ENCODE data around the gene NUP42.
"Not testable (repeated sequence)": the region's sequence is repeated elsewhere in the genome, so short reads cannot be mapped to it uniquely, and the experiment has no call there.

NUP42 gene

DNA sequence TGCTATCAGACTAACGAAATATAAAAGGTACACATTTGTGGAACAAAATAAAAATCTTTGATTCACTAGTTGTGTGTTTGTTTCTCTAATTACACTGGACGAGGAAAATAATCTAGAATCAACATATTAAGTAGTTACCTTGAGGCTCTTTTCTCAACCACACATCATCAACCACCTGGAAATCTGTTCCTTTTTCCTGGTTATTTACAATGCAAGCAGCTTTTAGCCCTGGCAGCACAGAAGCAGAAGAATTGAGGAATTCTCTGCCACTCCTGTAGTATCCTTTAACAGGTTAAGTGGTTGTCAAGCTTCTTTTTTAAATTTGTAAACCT, 23.7 kb downstream of the NUP42 start:
- DNase-seq: no peak

DNA sequence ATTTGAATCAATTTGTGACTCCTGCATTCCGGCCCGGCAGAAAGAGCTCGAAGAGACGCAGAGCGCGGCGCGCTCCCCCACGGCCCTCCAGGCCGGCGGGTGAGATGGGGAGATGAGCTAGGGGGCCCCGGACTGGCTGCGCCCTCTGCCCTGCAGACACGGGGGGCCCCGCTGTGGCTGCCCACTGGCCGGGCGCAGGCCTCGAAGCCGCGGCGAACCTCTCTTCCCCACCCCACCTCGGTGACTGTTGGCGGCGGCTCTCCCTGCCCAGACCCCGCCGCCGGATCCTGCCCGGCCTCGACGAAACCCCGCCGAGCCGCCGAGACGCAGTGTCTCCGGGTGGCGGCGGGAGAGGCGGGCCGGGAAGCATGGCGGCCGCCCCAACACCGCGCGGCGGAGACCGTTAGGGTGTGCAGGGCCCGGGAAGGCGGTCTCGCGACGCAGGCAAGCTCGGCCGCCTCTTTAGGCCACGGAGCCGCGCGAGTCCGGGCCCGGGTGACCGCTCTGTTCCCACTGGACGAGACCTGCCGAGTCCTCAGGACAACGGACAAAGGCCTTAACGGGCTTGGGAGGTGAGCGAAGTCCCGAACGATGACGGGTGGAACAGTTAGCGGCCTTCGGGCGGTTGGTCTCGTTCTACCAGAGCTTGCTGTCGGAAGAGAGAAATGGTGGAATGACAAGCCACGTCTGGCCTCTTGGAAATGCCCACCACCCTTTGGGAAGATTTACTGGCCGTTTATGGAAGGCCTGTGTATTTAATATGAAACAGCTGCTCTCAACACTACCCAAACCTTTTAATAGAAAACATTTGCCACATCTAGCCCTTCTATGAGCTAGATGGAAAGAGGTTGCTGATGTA, 24.3 kb downstream of the NUP42 start:
- DNase-seq: no peak

DNA sequence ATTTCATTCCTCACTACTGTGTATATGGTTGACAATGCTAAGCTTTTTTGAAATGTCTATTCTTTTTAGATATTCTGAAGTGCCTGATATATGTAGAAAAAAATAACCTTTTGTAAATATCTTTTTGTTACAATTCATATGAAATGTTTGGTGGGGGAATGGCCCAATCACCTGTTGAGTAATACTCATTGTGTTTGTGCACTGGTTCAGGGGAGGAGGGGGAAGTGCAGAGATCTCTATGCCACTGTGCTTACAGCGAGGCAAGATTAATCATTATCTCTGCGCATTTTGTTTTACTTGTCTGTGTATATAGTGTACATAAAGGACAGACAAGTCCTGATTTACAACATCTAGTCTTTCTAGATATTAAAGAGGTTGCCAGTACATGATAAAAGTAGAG, 25.2 kb downstream of the NUP42 start:
- DNase-seq: no peak

DNA sequence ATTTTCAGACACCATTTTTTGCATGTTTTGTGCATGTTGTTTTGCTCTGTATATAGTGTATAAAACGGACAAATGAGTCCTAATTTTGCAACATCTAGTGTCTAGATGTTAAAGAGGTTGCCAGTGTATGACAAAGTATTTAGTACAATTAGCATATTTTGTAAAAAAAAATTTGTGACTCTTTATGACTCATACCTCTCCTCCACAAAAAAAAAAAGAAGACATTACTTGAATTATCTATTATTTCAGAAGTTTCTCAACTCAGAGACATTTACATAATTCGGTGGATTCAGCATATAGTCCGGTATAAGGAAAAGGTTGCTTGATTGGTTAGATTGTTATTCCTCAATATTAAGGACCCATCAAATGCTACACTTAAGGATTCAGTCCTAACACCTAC, 26.0 kb downstream of the NUP42 start:
- DNase-seq: no peak

DNA sequence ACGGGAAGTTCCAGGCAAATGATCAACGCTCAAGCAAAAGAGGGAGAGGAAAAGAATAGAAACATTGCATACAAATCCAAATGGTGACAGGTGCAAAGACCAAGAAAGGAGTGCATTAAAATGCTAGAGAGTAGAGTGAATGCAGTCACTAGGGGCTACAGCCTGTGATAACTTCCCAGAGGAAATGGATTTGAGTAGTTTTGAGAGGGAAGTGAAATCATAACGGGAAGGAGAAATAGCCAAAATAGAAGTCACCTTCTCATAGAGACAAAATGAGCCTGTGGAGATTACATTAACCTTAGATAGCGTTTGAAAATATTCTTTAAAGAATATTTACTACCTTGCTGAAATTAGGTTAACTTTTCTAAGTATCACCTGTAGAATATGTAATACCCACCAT, 26.5 kb downstream of the NUP42 start:
- no peak for DNase-seq

DNA sequence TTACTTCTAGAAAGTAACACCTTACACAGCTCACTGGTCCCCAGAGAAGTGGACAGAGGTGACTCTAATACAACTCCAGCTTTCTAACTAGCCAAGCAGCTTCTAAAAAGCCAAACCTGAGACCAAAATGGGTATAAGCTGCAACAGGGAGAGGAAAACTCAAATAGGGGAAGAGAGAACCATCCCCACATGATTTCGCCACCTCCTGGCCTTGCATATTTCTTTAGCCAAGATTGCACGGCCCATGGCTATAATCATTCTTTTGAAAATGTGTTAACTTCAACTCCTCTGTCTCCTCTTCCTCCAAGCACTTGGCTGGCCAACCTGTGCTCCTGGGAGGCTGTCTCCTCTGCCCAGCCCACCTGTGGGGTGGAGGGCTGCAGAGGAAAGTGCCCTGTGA, 28.7 kb downstream of the NUP42 start:
- DNase-seq: no peak

DNA sequence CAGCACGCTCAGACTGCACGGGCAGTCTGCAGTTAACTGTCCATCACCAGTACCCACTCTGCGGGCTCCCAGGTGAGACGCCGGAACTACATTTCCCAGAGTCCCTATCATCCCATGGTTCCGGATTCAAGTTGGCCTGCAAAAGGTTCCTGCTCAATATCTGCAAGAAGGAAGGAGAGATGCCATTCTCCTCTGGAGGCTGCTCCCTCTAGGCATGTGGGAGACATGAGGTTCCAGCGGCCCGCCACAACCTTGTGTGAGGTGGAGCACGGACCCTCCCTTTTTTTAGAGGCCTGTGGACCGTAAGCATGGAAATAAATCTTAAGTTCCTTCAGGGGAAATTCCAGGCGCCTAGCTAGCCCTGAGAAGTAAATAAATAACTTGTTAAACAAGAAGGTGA, 29.7 kb downstream of the NUP42 start:
- no peak for DNase-seq

DNA sequence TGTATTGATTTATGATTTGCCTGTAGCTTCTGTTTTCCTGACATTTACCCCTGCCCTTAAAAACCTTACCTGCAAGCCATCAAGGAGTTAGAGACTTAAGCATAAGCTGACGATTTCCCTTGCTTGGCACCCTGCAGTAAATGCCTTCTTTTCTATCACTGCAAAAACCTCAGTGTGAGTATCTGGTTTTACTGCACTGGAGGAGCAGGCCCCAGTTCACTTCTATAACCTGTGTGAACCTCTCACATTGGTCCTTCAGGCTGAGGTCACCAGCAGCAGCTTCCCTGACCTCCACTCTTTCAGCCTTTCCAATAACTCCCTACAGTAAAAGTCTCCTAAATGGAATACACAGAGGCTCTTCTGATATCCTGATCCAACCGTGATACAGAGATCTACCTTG, 30.5 kb downstream of the NUP42 start:
- DNase-seq: no peak

DNA sequence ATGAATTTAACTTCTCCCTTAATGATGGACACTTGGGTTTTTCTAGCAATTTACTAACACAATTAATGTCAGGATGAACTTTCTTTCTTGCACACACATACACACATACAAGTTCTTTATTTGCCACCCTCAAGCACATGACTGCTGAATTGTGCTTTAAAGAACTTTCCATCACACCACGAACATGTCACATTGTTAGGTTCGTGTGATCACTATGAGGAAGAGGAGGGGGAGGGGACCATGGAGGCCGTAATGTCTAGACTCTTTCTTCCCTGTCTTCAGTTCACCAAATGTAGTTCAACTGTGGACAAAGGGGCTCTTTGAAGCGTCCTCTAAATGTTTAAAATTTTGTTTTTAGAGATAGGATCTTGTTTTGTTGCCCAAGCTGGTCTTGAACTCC, 31.0 kb downstream of the NUP42 start:
- DNase-seq: no peak

DNA sequence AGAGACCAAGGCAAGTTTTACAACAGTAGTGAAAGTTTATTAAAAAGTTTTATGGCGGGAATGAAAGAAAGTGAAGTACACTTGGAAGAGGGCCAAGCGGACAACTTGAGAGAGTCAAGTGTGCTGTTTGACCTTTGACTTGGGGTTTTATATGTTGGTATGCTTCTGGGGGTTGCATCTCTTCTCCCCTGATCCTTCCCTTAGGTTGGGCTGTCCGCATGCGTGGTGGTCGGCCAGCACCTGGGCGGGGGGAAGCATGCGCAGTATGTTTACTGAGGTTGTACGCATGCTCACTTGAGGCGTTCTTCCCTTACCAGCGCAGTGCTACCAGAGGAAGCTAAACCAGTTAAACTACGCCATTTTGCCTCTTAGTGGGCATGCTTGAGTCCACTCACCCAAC, 31.9 kb downstream of the NUP42 start:
- no peak for DNase-seq

DNA sequence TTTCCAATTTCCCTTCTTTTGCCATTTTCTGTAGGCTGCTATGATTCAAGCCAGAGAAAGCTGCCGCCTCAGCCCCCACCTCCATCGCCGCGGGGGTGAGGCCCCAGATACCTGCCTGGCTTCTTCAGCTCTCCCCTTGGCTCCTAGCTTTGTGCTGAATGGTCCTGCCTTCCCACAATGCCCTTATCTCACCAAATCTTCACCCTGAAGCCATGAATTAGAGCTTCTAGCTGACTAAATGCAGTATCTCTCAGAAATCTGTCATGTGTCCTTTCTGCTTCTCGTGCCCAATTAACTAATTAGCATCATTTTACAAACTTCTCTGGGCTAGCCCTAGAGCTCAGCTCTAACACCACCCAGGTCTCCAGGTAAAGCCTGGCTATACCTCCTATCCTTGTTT, 32.6 kb downstream of the NUP42 start:
- no peak for DNase-seq

DNA sequence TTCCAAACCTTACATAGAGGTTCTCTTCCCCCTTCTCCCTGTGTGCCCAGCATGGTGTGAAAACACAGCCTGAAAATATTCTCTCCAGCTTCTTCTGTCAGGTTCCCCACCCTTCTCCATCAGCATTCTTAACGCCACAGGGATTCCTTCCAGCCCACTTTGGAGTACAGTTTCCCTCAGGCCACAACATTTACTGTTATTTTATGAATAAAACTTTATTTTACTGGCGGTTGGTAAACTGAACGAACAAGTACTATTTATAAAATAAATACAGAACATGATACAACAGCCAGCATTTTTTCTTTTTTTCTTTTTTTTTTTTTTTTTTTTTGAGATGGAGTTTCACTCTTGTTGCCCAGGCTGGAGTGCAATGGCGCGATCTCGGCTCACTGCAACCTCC, 33.1 kb downstream of the NUP42 start:
- DNase-seq: no peak

DNA sequence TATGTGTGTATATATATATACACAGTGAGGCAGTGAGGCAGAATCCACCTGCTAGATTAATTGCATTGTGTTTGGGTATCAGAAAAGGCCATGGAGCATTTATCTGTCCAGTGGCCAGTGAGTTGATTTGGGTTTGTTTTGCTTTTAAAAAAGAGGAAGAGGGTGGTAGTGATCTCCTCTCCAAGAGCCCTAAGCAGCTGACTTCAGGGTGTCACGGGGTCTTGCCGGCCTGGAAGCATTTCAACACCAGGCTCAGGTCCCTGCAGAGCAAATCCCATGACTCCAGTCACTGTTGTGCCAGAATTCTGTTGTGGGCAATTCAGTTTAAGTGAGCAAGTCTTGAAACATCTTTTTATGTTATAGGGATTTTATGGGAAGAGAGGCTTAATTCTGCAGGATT, 34.2 kb downstream of the NUP42 start:
- DNase-seq: no peak

DNA sequence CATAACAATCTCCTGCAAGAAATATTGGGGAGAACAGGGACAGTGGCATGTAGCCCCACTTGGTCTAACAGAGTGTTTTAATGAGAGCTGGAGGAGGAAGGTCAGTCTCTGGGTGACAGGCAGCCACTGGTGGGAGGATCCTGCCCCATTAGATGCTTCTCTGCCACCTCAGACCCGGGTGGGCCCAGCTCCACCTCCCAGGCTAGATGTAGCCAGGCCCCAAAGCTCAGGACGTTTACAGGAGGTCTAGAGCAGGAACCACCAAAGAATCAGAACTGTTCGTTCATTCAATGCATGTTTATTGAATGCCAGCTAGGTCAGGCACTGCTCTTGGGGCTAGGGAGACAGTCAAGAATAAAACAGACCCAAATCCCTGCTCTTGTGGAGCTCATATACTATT, 36.3 kb downstream of the NUP42 start:
- no peak for DNase-seq

DNA sequence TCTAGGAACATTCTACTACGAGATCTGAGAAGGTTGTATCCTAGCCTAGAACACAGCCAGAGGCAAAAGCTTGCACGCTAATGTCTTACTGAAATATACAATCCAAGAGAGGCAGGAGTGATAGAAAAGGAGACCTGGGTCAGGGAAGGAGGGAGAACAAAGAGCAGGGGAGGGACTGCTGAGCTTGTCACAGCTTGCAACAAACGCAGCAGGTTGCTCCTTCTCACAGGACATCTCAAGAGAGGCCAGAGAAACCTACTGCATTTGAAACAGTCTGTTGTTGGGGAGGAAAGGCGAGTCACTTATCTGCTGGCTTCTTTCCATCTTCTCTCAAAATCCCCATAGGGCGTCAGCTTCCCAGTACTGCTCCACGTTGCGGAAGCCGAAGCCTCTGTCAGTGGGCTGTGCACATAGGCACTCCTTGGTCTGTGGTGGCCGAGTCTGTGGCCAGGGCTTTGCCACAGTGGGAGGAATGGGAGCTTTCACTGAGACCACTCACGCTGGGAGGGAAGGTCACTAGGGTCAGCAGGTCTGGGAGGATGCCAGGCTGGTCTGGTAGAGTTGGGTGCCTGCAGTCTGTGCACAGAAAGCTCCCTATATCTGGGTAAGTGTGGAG, 39.0 kb downstream of the NUP42 start:
- DNase-seq: no peak

DNA sequence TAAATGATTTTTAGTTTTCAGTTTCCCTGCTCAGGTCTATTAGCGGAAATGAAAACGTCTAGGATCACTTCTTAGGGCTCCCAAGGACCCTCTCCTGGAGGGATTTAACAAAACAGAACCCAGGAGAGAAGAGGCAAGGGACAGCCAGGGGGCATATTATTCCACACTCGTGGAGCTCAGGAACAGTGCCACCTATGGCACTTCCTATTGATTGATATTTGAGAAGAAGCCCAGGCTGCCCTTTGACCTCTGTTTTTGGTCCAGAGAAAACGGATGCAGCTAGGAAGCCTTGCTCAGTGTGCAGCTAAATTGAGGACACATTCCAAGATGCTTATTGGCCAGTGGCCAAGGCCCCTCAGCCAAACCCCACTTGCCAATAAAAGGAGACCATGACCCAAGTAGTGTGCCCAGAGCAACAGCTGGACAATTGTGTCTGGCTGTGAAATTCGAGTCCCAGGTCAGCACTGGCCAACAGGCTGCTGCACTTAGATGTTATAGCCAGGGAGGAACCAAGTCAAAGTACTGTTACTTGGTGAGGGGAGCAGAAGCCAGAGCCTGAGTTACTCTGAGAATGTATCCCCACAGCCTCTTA, 40.7 kb downstream of the NUP42 start:
- no peak for DNase-seq

DNA sequence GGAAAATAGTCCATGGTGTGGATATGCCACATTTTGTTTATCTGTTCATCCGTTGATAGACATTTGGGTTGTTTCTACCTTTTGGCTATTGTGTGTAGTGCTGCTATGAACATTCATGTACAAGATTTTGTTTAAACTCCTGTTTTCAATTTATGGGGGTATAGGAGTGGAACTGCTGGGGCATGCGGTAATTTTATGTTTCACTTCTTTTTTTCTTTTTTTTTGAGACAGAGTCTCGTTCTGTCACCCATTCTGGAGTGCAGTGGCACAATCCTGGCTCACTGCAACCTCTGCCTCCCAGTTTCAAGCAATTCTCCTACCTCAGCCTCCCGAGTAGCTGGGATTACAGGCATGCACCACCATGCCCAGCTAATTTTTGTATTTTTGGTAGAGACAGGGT, 42.5 kb downstream of the NUP42 start:
- not testable (repeated sequence) for DNase-seq

DNA sequence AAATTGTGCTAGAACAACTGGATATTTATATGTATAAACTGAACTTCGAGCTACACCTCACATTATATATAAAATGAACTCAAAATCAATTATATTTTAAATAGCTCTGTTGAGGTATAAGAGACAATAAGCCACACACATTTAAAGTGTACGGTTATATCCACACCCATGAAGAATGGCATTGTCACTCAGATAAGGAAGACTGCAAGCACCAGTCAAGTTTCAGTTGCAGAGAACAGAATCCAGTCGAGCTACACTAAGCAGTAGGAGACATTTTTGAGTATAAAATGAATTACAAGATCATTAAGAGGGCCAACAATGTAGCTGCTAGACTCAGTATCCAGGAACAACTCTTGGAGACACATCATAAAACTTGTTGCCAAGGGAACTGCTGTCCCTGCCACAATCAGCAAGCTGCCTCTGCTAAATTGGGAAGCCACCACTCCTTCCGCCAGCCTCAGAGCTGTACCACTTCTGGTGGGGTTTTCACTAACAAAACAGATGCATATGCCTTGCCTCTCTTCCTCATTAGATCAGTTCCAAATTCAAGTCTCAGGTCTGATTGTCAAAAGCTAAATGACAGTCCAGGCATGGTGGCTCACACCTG, 45.1 kb downstream of the NUP42 start:
- no peak for DNase-seq

DNA sequence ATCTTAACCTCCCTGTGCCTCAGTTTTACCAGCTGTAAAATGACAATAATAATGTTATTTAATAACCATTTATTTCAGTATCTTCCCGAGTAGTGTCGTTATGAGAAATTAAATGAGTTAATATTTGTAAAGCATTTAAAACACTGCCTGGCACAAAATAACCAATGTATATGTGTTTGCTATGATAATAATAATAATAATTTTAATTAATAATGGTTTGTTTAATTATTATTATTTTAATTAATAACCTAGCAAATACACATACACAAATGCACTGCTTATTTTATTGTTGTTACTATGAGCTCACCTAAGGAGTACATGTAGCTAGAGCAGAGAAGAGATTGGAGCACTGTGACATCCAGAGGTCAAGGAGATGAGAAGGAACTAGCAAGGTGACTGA, 46.6 kb downstream of the NUP42 start:
- DNase-seq: no peak

DNA sequence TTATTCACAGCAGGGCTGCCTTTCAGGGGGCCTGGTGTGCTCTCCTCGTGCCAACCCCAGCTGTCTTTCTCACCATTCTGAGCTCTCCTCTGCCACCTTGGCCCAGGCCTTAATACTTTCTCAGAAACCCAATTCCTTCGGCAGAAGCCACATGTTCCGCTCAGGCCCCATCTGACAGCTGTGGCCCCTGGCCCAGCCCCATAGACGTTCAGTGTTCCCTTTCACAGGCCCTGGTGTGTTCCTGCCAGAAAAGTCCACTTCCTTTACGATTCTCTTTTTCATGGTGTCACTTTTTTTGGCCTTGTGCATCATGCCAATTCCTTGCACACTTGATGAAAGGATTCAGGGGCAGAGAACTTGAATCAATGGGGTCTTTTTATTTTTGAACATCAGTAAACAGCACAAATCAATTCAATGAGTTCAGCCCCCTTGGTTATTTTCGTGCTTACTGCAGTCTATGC, 48.8 kb downstream of the NUP42 start:
- DNase-seq: no peak

DNA sequence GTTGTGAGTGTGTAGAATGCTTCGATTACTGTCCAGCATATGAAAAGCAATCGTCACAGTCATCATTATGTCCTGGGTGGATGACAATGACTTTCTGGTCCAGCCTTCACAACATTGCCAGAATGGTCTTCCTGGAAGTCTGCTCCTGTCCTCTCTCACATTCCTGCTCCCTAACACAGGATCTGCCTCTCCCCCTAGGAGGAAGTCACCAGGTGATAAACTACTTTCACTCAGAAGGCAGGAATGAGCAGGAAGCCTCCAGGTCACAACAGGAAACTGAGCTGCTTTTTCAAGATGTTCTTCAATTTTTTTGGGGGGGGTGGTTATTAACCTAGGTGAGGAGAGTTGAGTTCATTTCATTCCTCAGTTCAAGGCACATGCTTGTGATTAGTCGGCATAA, 51.1 kb downstream of the NUP42 start:
- DNase-seq: no peak

DNA sequence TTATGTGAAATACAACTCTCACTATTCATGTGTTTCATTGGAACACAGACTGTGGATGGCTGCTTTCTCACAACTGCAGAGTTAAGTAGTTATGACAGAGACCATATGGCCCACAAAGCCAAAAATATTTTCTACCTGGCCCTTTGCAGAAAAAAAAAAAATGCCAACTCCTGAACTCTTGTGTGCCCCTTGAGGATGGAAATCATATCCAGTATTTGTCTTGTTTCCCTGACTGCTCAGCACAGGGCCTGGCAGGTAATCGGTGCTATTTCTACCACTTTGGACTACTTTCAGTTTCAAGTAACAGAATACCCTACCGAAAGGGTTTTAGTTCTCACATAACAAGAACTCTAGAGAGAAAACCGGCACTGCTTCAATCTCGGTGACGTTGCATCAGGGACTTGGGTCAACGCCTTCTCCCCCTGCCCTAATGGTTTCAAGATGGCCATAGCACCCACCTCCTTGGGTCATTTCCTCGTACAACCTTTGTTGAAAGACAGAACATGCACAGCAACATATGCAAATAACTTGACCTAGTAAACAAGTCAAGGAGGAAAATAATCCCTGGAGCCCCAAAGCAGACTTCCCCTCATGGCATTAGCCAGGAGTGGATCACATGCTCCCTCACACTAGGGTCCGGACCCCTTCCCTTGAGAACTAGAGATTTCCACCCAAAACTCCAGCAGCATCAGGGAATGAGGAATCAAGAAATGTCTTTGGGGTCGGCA, 52.9 kb downstream of the NUP42 start:
- DNase-seq: no peak

DNA sequence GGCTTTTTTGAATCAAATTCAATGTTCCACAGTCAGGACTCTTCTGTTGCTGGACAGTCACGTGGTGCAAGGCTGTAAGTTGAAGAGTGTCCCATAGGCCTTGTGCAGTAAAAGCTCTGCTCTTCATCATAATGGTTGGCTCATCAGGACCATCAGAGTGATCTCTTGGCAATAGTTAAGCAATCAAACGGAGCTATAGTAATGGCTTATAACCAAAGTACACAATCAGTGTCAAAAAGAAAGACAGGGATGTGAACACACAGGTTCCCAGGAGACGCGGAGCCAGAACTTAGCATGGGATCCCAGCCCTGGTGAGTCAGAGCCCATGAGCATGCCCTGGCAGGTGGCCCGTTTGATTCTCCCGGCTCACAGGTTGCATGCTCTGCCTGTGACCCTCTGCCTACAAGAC, 54.0 kb downstream of the NUP42 start:
- no peak for DNase-seq
